GM23248 (cell line): Measurements from ENCODE around the gene MAMDC4.

ENCODE experiments used
- EZH2 ChIP-seq: fragments of 200-600 bp; sonication (generic); IDR thresholded peaks from 2 replicates; pipeline ENCODE4 v1.6.1; 2018; ENCODE audit warnings: antibody characterized with exemption, mild to moderate bottlenecking; ENCODE audit not compliant: insufficient read depth, poor library complexity, severe bottlenecking
- EZH2phosphoT487 ChIP-seq: fragments of 200-600 bp; sonication (generic); IDR thresholded peaks from 2 replicates; pipeline ENCODE4 v1.6.1; 2018; ENCODE audit warnings: antibody characterized with exemption, moderate library complexity, mild to moderate bottlenecking, low read depth; ENCODE audit not compliant: insufficient read depth

DNA sequence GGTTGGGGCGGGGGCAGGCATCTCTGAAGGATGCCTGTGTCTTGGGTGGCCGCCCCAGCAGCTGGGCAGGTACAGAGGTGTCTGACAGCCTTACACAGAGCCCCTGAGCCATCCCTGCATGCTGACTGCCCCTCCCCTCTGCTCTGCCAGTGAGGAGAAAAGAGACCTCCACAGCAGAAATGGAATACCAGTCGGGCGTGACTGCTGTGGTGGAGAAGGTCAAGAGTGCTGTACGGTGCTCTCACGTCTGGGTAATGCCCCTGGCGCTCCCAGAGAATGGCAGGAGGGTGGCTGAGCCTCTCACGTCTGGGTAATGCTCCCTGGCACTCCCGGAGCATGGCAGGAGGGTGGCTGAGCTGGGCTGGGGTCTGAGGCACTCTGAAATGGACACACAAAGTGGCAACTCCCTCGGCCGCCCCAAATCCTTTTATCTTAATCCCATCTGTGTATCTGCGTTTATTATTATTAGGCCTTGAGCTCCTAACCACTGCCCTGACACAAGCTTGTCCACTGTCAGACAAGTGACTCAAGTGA, 46.9 kb upstream of the MAMDC4 start:
- TF ChIP-seq EZH2 (no peak), EZH2phosphoT487 (no peak)
